ENCODE measurements around the gene SNTA1. TPM values are rescaled to one million over a fixed set of nuclear protein-coding genes. Genes with fewer than 3 reads are reported as not detected.

Gene SNTA1
- polyA plus RNA-seq, 1 donor (not counting 4 experiments of a cell fraction or from before 2014, with no cell fraction given), result 3.6 TPM

GRCh38 chr20:33373735-33374605 is 69.6 kb downstream of the SNTA1 start:
- Histone ChIP-seq H3K79me2 (ENCODE audit: control insufficient read depth, insufficient read depth, low read length) (no peaks in the 10 kb centered on the region), H2AFZ (ENCODE audit: control insufficient read depth, low read length) (no peak overlapping the region), H4K20me1 (ENCODE audit: control insufficient read depth, extremely low read depth, insufficient read depth, low read length) (no peaks in the 10 kb centered on the region), H3K9me1 (ENCODE audit: control insufficient read depth, extremely low read depth, insufficient read depth, low read length) (no peaks in the 10 kb centered on the region), H3K9ac (ENCODE audit: control insufficient read depth, extremely low read depth, insufficient read depth, low read length) (peak overlapping the region; percentile 9), H3K4me2 (ENCODE audit: control insufficient read depth, extremely low read depth, insufficient read depth, low read depth, low read length) (no peak overlapping the region), H3K4me3 (ENCODE audit: control insufficient read depth in 2 of 3, extremely low read depth in 1 of 3, insufficient read depth in 2 of 3, low read depth in 1 of 3, low read length in 3 of 3) (no peak overlapping the region), H3K27me3 (ENCODE audit: control insufficient read depth, extremely low read depth, insufficient read depth, low read length) (no peaks in the 10 kb centered on the region), H3K4me1 (ENCODE audit: control insufficient read depth, extremely low read depth, insufficient read depth, low read length) (peaks cover 20% of the 10 kb centered on the region), H3K9me3 (ENCODE audit: control insufficient read depth, low read depth, low read length) (no peaks in the 10 kb centered on the region), H3K27ac (ENCODE audit: control insufficient read depth, insufficient read depth, low read length) (peak overlapping the region; percentile 80), H3K36me3 (ENCODE audit: control insufficient read depth in 2 of 2, extremely low read depth in 1 of 2, insufficient read depth in 2 of 2, low read length in 2 of 2) (peaks cover 16 to 26% of the 10 kb centered on the region in 2 experiments)
- dilution Hi-C loops (cut with MboI; ENCODE audit: extremely low pct_ligation_motif_present, low sequenced_read_pairs), result no loop called here
- TF ChIP-seq, protein P1, sequence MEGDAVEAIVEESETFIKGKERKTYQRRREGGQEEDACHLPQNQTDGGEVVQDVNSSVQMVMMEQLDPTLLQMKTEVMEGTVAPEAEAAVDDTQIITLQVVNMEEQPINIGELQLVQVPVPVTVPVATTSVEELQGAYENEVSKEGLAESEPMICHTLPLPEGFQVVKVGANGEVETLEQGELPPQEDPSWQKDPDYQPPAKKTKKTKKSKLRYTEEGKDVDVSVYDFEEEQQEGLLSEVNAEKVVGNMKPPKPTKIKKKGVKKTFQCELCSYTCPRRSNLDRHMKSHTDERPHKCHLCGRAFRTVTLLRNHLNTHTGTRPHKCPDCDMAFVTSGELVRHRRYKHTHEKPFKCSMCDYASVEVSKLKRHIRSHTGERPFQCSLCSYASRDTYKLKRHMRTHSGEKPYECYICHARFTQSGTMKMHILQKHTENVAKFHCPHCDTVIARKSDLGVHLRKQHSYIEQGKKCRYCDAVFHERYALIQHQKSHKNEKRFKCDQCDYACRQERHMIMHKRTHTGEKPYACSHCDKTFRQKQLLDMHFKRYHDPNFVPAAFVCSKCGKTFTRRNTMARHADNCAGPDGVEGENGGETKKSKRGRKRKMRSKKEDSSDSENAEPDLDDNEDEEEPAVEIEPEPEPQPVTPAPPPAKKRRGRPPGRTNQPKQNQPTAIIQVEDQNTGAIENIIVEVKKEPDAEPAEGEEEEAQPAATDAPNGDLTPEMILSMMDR (optimal IDR thresholded peaks at IDR 0.05 in 1 of 3, IDR thresholded peaks at IDR 0.05 in 1 of 3, conservative IDR thresholded peaks at IDR 0.05 in 1 of 3; ENCODE audit: extremely low read depth in 1 of 3, insufficient read depth in 2 of 3, low read length in 3 of 3), result no peak
- no peak for TF ChIP-seq EZH2 (IDR thresholded peaks at IDR 0.05; ENCODE audit: low read length)
- DNase-seq (ENCODE audit: low read depth, low spot score), result no peak
- FAIRE-seq, result peak; percentile 36

GRCh38 chr20:33372993-33373441 is 70.5 kb downstream of the SNTA1 start:
- TF ChIP-seq, protein P1 (optimal IDR thresholded peaks at IDR 0.05 in 1 of 3, IDR thresholded peaks at IDR 0.05 in 1 of 3, conservative IDR thresholded peaks at IDR 0.05 in 1 of 3; ENCODE audit: extremely low read depth in 1 of 3, insufficient read depth in 2 of 3, low read length in 3 of 3), result no peak
- TF ChIP-seq EZH2 (IDR thresholded peaks at IDR 0.05; ENCODE audit: low read length), result no peak
- no peaks in the 10 kb centered on the region for H3K9me3 ChIP-seq (ENCODE audit: control insufficient read depth, low read depth, low read length)
- dilution Hi-C loops (cut with MboI; ENCODE audit: extremely low pct_ligation_motif_present, low sequenced_read_pairs), result no loop called here
- DNase-seq (ENCODE audit: low read depth, low spot score) (no peak), FAIRE-seq (no peak)
- H3K27ac ChIP-seq (ENCODE audit: control insufficient read depth, insufficient read depth, low read length), result peak overlapping the region; percentile 80
- peak overlapping the region; percentile 77 for H3K4me2 ChIP-seq (ENCODE audit: control insufficient read depth, extremely low read depth, insufficient read depth, low read depth, low read length)
- no peaks in the 10 kb centered on the region for H3K79me2 ChIP-seq (ENCODE audit: control insufficient read depth, insufficient read depth, low read length)
- H3K4me1 ChIP-seq (ENCODE audit: control insufficient read depth, extremely low read depth, insufficient read depth, low read length), result peaks cover 20% of the 10 kb centered on the region
- H4K20me1 ChIP-seq (ENCODE audit: control insufficient read depth, extremely low read depth, insufficient read depth, low read length), result no peaks in the 10 kb centered on the region
- no peak overlapping the region for H3K4me3 ChIP-seq (ENCODE audit: control insufficient read depth in 2 of 3, extremely low read depth in 1 of 3, insufficient read depth in 2 of 3, low read depth in 1 of 3, low read length in 3 of 3)
- H3K9me1 ChIP-seq (ENCODE audit: control insufficient read depth, extremely low read depth, insufficient read depth, low read length), result no peaks in the 10 kb centered on the region
- H2AFZ ChIP-seq (ENCODE audit: control insufficient read depth, low read length), result no peak overlapping the region
- H3K27me3 ChIP-seq (ENCODE audit: control insufficient read depth, extremely low read depth, insufficient read depth, low read length), result no peaks in the 10 kb centered on the region
- H3K36me3 ChIP-seq (ENCODE audit: control insufficient read depth in 2 of 2, extremely low read depth in 1 of 2, insufficient read depth in 2 of 2, low read length in 2 of 2), result peaks cover 15 to 23% of the 10 kb centered on the region in 2 experiments
- peak overlapping the region; percentile 45 for H3K9ac ChIP-seq (ENCODE audit: control insufficient read depth, extremely low read depth, insufficient read depth, low read length)
